DOHH2 (cell line): Measurements from ENCODE around the gene HLF.

ENCODE experiments used
- EZH2phosphoT487 ChIP-seq: fragments of 200-600 bp; sonication (generic); IDR thresholded peaks from 2 replicates; pipeline ENCODE4 v1.6.1; 2017; ENCODE audit warnings: borderline replicate concordance, mild to moderate bottlenecking, antibody characterized with exemption, low read length, moderate library complexity, mixed read lengths
- TF ChIP-seq, protein P1 (sequence below): fragments of 200-600 bp; sonication (generic); IDR thresholded peaks from one replicate; pipeline ENCODE4 v1.5.1; 2014; ENCODE audit warnings: antibody characterized with exemption, mild to moderate bottlenecking, low read depth, low read length; ENCODE audit not compliant: poor library complexity, severe bottlenecking

DNA sequence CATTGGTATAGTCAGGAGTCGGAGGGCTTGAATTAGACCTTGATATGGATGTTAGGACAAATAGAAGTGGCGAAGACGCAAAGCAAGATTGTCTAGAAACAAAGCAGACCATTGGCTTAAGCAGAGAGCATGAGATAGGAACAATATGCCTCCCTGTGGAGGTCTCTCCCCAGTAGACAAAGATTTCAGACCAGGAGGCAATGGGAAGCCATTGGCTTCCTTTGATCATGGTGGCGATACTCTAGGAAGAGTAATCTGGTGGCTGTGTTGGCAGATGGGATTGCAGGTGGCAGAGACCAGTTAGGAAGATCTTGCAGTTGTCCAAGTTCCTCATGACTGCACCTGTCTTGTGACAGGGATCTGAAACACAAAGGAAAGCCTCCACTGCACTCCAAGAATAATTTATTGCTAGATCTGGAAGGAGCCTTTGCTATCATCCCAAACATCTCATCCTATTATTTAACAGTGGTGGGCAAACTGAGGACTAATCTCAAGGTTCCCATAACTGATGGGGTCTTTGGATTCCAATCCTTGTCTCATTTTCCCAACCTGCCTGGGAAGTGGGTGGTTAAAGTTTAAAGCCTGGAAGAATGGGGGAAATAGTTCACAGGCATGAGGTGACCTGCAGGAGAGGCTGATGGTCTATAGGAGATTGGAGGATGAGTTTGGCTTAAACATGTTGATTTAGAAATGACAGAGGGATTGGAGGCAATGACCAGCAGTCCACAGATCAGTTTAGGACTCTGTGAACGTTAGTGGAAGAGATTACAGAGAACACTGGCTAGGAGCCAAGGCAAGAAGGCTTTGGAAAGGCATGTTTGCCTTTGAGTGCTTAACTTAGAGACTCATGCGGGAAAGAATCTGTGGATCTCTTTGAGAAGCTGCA is 37.0 kb downstream of the HLF start:
- TF ChIP-seq, protein P1, sequence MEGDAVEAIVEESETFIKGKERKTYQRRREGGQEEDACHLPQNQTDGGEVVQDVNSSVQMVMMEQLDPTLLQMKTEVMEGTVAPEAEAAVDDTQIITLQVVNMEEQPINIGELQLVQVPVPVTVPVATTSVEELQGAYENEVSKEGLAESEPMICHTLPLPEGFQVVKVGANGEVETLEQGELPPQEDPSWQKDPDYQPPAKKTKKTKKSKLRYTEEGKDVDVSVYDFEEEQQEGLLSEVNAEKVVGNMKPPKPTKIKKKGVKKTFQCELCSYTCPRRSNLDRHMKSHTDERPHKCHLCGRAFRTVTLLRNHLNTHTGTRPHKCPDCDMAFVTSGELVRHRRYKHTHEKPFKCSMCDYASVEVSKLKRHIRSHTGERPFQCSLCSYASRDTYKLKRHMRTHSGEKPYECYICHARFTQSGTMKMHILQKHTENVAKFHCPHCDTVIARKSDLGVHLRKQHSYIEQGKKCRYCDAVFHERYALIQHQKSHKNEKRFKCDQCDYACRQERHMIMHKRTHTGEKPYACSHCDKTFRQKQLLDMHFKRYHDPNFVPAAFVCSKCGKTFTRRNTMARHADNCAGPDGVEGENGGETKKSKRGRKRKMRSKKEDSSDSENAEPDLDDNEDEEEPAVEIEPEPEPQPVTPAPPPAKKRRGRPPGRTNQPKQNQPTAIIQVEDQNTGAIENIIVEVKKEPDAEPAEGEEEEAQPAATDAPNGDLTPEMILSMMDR: no peak
- no peak for TF ChIP-seq EZH2phosphoT487
